ENCODE data around the gene LRP1B.

Gene LRP1B

GRCh38 chr2:141940709-141941108 lies 190.1 kb downstream of the LRP1B start:
- CTCF ChIA-PET: interaction anchor here (1.2 kb wide), 1 partner anchor 18 kb away, joined by 3 read pairs; no protein-coding TSS in a partner anchor
- DNase-seq (ENCODE audit: extremely low spot score): no peak
- POLR2A ChIA-PET: no interaction called here
- no peak for TF ChIP-seq CTCF (IDR thresholded peaks at IDR 0.05; ENCODE audit: control extremely low read depth, extremely low read depth, low read depth, missing control alignments)

- CTCF ChIA-PET: interaction anchor here (0.7 to 0.9 kb wide), 2 partner anchors 37 to 207 kb away, joined by 3 to 4 read pairs; no protein-coding TSS in a partner anchor
- no peak for DNase-seq (ENCODE audit: extremely low spot score)
- no peak for TF ChIP-seq CTCF (IDR thresholded peaks at IDR 0.05; ENCODE audit: control extremely low read depth, extremely low read depth, low read depth, missing control alignments)
- POLR2A ChIA-PET: no interaction called here
Observed at GRCh38 chr2:141933226-141933625, 197.6 kb downstream of the LRP1B start.

- no peak for TF ChIP-seq CTCF (IDR thresholded peaks at IDR 0.05; ENCODE audit: control extremely low read depth, extremely low read depth, low read depth, missing control alignments)
- ChIA-PET POLR2A (no interaction called here), CTCF (no interaction called here)
- DNase-seq (ENCODE audit: extremely low spot score): no peak
Observed at GRCh38 chr2:141932261-141932660, 198.6 kb downstream of the LRP1B start.

GRCh38 chr2:141931797-141932196 lies 199.0 kb downstream of the LRP1B start:
- DNase-seq (ENCODE audit: extremely low spot score): no peak
- ChIA-PET CTCF (no interaction called here), POLR2A (no interaction called here)
- no peak for TF ChIP-seq CTCF (IDR thresholded peaks at IDR 0.05; ENCODE audit: control extremely low read depth, extremely low read depth, low read depth, missing control alignments)

- POLR2A ChIA-PET: no interaction called here
Observed at GRCh38 chr2:141930803-141931202, 200.0 kb downstream of the LRP1B start.

GRCh38 chr2:141929331-141930252 lies 201.2 kb downstream of the LRP1B start:
- no peak for DNase-seq (ENCODE audit: extremely low spot score)
- CTCF ChIA-PET: interaction anchor here (1.3 to 2.1 kb wide), 2 partner anchors 17 to 19 kb away, joined by 4 to 6 read pairs; no protein-coding TSS in a partner anchor
- no peak for TF ChIP-seq CTCF (IDR thresholded peaks at IDR 0.05; ENCODE audit: control extremely low read depth, extremely low read depth, low read depth, missing control alignments)
- POLR2A ChIA-PET: no interaction called here

More at GRCh38 chr2:141930803-141931202, 200.0 kb downstream of the LRP1B start:
- no peak for TF ChIP-seq CTCF (IDR thresholded peaks at IDR 0.05; ENCODE audit: control extremely low read depth, extremely low read depth, low read depth, missing control alignments)
- CTCF ChIA-PET: no interaction called here
- no peak for DNase-seq (ENCODE audit: extremely low spot score)

Data from GM10248 (cell line).